Inflammatory macrophage treated with lipopolysaccharide for 1 hour (primary cell): Measurements from ENCODE around the gene PTPN2.

ENCODE experiments used
- DNase-seq, 2 donors: peaks; one replicate each; pipeline ENCODE4 v3.0.0-alpha.2; 2020 to 2022

The PTPN2 gene

DNA sequence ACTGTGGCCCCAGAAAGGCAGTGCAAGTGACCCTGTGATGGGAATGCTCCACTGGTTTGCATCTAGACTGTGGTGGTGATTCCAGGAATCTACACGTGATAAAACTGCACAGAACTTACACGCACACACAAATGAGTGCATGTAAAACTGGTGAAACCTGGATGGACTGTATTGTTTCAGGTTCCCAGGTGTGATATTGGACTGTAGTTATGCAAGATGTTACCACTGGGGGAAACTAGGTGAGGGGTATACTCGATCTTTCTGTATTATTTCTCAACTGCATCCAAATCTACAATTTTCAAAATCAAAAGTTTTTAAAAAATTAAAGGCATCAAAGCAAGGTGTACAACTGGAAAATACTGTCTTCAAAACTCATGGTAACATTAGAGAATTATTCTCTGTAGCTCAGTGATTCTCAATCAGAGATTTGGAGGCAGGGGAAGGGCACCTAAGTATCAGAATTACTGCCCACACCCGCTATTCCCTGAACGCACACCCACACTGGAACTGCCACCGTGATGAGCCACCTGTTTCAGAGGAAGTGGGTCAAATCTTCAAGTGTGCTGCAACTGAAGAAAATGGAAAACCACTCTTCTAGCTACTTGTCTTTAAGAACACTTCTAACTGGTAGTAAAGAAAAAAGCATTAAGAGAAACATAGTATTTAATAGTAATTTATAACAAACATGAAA, 26.7 kb downstream of the PTPN2 start:
- no peak for DNase-seq

DNA sequence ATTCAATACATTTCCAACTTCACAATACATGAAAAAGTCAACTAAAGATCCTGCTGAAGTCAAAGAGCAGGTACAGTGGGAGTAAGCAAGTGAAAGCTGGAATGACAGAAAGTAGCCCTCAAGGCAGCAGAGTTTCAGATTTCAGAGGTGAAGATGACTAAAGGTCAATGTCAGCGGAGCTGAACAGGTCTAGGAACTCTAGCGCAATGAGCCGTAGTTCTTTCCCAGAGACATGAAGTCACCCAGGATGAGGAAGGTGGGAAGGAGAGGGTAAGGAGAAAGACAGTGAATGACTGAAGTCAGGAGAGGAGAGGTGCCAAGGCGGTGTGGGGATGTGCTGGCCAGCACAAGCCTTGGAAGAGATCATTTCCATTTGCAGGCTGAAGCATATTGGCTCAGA, 28.1 kb downstream of the PTPN2 start:
- no peak for DNase-seq

DNA sequence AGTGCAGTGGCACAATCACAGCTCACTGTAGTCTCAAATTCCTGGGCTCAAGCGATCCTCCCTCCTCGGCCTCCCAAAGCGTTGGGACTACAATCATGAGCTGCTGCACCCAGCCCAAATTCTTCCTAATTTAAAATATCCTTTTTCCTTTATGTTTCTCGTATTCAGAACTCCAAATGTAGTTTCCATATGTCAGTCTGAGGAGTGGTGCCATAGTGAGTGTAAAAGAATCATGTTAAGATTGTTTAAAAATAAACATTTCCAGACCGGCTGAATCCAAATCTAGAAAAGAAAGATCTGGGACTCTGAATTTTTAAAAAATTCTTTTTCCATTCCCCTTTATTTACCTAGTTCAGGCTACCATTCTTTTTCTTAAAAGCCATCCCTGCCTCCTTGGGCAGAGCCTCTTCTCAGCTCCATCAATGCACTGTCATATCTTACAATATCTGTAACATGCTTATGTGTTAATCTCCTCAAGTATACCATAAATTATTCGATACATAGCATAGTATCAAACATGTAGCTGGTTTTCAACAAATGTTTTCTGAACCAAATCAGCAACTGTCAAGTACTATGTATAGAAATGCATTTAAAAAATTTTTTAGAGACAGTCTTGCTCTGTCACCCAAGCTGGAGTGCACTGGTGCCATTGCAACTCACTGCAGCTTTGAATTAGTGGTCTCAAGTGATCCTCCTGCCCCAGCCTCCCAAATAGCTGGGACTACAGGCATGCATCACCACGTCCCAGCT, 31.3 kb downstream of the PTPN2 start:
- DNase-seq, result no peak

DNA sequence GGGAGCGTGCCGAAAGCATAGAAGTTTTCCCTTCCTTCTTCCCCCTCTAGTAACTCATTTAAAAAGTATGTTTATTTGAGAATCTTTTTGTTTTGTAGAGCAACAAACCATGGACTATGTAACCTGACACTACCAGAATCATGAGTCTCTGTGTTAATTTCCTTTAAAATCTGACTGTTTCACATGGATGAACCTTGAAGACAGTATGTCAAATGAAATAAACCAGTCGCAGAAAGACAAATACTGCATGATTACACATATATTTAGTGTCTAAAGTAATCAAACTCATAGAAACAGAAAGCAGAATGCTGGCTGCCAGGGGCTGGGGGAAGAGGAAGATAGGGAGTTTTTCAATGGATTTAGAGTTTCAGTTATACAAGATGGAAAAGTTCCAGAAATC, 32.3 kb downstream of the PTPN2 start:
- DNase-seq, result no peak

DNA sequence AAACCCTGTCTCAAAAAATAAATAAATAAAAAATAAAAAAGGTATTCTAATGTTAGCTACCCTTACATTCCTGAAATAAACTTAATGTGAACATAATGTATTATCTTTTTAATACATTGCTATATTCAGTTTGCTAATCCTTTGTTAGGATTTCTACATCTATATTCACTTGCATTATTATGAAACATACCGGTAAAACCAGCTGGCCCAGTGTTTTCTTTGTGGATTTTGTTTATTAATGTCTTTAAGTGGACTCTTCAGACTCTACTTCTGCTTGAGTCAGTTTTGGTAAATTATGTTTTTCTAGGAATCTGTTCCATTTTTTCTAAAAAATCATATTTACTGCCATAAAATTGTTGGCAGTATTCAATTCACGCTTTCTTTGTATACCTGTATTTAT, 34.5 kb downstream of the PTPN2 start:
- DNase-seq, result no peak

DNA sequence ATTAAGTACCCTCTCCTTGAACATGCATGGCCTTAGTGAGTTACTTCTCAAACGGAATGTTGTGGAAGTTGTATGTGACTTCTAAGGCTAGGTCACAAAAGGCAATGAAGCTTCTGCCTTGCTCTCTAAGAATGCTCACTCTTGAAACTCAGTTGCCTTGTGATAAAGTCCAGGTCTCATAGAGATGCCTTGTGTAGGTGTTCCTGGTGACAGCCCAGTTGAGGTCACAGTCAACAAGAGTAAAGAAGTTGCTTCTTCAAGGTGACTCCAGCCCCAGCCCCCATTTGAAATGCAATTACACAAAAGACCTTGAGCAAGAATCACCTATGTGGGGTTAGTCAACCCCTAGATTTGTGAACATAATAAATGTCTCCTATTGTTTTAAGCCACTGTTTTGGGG, 35.6 kb downstream of the PTPN2 start:
- no peak for DNase-seq

DNA sequence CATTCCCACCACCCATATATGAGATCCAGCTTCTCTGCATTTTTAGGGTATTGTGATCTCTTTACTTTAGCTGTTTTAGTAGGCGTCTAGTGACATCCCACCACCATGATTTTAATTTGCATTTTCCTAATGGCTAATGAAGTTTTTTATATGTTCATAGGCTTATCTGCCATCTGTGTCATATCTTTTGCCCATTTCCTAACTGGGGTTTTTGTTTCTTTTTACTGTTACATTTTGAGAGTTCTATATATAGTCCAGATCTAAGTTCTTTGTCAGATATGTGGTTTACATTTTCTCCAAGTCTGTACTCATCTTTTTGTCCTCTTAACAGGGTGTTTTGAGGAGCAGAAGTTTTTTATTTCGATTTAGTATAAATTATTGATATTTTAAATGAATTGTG, 39.6 kb downstream of the PTPN2 start:
- DNase-seq, result no peak

DNA sequence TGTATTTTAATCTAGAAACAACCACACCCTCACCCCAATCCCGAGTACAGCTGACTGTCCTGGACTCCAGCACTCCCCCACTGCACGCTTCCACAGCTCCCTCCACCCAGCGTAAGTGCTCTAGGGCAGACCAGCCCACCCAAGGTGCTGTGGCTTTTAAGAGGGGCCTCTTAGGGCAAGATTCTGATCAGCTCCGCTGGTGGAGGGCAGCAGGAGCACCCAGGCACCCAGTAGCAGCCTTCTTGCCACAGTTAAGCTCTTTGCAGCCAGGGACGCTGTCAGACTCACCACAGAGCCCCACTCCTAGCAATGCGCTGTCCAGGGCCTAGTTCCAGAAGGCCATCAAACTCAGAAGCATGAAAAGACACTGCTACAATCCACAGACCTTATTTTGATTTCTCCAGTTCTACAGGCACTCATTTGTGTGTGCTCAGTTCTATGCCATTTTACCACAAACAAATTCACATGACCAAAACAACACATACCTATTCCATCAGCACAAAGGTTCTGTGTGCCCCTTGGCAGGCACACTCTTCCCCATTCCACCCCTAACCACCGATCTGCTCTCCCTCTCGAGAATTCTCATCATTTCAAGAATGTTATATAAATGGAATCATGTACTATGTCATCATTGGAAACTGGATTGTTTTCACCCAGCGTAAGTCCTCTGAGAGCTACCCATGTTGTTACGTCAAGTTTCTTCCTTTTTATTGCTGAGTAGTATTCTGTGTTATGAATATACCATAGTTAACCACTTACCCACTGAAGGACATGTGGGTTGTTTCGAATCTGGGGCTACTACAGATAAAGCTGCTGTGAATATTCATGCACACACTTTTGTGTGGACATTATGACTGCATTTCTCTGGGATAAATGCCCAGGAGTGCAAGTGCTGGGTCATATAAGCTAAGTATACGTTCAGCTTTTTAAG, 40.4 kb downstream of the PTPN2 start:
- DNase-seq, result no peak

DNA sequence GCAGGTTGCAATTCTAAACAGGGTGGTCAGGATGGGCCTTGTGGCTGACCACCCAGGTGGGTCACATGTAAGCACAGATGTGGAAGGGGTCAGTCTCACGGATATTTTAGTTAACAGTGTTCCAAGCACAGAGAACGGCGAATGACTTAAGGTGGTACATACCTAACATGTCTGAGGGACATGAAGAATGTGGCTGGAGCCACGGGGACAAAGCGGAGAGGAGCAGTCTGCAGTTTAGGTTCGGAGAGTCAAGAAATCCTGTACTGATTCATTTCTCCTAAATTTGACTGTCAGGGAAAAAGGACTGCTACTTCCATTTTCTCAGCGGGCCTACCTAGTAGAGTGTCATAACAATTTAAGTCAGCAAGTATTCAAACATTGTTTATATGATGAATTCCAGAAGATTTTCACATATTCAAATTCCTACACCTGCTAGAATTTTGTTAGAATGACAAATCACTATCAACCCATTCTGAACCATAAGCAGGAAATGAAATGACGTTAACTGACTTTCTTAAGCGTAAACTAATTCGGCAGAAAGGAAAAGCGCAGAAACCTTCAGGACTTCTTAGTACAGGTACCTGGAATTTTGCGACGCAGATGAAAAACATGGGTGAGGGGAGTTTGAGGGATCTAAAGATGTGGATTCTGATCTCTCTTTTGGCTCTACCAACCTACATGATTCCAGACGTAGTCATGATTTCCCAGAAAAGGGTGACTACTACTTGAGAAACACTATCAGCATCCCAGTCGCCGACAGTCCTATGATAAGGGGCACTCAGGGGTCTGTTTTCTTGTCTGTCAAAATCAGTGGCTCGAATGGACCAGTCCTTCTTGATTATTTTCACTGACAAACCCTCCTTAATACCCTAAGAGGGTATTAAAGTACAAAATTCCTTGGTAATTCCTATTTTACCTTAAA, 41.3 kb downstream of the PTPN2 start:
- DNase-seq, result no peak

DNA sequence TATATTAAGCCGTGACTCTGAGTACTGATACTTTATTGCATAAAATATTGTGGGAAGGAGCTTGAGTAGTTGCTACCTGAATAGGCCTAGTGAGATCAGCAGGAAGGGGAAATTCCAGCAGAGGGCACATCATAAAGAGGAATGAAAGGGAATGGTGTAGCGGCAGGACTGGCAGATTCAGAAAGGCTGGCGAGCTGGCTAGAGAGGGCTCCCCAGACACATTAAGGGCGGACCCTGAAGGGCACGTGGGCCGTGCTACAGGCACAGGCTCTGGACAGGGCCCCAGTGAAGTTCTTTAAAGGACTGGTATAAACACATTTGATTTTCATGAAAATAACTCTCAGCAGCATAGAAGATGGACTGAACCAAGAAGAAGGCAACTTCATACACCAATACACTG, 43.0 kb downstream of the PTPN2 start:
- DNase-seq, result no peak

DNA sequence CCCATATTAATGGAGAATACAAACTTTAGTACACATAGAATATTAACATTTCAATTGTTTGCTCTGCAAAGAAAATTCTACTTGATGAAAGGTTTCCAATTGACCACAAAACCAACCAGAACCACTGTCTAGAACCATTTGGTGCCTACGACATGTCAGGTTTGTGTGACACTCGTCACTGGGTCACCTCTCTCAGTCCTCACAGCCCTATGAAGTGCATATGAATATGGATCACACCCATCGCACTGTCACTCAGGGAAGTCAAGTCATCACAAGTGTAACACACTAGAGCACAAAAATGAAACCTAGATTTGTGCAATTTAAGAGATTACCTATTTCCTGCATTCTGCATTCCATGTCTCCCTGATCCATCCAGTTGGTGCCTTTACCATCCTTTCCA, 43.7 kb downstream of the PTPN2 start:
- DNase-seq, result no peak

DNA sequence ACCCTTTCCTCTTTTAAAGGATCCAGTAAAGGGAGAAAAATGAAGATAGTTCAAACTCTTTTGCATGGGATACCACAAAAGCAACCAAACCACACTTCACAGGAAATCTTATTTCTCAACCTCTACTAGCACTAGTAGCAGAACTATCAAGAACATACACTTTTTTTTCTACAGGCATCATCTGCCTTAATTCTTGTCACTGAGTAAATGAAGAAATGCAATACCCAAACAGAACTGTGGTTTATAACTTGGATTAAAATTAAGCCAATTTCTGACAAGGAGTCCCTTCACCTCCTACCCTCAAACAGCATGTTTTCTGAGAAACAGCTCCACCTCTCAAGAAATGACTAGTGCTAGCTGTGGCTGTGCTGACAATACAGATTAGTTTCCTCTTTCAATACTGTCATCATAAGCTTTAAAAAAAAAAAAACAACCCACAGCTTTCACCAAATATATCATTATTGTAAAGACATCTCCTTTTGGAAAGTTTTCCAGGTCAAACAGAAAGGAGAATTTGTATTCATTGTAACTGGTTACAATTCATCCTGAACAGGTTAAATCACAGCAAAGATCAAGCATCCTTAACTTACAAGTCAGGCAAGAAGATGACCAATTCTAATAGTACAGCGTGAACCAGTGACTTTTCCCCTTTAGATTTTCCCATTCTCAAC, 44.4 kb downstream of the PTPN2 start:
- peak; percentile 66 to 74 for DNase-seq

DNA sequence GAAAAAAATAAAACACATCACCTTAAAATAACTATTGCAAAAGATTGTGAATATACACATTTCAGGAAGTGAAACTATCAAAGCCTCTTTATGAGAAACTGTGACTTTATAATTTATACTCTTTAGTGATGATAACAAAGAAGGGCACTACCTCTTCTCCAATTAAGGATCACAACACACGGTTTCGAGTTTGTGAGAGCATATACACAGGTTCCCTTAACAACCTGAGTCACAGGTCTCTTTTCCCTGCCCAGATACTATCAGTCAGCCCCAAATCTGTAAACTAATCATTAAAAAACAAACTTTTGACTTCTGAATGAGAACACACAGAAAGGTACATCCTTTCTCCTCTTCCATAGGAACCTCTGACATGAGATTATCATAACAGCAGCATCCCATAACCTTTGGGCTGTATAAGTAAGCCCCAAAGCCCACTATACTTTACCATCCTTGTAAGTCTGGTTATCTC, 44.9 kb downstream of the PTPN2 start:
- peak; percentile 73 for DNase-seq

DNA sequence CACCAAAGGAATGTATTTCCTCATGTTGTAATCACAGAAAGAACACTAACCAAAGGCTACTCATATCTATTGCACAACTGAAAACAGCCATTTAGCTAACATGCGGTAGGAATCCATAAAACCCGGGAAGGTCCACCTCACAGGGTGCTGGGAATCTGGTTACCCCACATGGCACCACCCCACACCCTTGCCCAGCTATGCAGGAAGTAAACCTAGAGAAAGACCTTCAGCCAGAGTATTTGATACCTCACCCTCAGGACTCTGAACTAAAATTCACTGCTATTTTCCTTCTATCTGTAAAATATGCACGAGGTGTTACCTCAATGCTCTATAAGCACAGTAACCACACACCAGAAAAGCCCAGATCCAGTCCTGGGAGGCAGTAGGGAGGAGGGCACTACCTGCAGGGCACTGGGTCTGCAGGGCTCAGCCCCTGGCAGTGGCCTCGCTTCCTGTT, 45.8 kb downstream of the PTPN2 start:
- DNase-seq, result peak; percentile 84 to 87

DNA sequence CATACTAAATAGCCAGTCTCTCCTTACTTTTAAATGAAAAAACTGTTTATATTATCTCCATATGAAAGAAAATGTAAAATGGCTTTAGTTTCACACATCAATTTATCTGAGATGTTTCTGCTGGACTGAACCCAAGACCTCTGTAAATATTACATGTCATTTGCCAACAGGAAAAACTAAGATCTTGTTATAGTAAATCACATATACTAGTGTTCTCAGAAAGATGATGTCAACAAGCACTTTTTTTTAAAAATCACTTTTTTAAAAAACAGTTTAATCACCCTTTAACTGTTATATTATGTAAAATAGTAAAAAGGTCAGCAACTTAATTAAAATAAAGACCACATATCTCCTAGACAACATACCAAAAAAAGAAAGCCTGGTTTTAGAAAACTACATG, 46.3 kb downstream of the PTPN2 start:
- DNase-seq, result peak in 1 of 2 donors; percentile 43

DNA sequence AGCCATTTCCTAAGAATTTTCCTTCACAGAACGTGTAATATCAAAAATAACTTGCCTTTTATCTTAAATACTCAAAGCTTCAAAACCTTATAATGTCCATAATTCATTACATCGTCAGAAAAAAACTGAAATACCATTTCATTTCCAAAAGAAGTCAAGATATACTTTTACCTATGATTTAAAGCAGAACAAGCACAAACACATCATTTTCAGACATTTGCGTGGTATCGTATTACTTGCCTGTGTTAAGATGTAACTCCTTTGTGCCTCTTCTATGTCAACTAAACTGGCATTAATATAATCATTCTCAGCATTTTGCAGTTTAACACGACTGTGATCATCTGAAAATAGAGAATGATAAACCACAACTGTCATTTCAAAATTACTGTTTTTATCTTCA, 47.5 kb downstream of the PTPN2 start:
- no peak for DNase-seq

DNA sequence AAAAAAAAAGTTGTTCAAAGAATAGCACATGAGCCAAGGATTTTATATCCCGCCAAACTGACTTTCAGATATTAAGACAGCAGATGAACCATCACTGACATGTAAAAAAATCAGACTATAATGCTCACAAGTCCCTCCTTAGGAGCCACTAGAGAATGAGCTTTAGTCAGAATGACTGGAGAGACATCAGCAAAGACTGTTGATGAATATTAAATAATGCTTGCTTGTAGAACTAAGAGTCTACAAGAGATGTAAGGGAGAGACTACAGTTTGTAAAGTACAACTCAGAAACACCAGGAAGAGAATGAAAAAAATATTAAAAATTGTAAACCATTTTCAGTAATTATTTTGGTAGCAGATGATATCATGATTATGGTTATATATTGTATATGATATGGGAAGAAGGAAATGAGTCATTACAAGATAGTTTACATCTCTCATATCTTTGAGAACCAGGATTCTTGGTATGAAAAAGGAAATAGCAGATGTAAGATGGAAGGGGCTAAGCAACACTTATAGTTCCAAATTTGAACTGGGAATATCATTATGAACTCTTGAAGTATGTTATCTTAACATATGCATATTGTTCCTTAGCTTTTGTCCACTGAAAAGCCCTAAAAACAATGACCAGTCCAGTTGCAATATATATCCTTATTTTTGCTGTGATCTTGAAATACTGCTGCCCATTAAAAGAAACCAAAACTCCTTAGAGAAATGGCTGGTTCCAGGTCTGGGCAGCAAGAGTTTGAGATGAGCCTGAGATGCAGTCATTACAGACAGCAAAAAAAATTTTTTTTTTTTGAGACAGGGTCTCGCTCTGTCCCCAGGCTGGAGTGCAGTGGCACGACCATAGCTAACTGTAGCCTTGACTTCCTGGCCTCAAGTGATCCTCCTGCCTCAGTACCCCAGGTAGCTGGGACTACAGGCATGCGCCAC, 55.7 kb downstream of the PTPN2 start:
- no peak for DNase-seq

DNA sequence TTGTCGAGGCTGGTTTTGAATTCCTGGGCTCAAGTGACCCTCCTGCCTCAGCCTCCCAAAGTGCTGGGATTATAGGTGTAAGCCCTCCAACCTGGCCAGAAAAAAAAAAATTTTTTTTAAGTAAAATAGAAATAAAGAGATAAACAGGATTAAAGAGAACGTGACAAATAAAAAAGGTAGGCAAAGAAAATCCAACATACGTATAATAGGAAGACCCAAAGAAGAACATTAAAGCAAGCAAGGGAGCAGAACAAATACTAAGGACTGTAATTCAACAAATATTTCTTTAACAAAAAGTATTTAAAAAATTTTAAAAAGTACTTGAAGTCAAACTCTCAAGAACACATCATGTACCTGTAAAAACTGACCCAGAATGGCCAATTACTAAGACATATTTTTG, 56.4 kb downstream of the PTPN2 start:
- DNase-seq, result no peak

DNA sequence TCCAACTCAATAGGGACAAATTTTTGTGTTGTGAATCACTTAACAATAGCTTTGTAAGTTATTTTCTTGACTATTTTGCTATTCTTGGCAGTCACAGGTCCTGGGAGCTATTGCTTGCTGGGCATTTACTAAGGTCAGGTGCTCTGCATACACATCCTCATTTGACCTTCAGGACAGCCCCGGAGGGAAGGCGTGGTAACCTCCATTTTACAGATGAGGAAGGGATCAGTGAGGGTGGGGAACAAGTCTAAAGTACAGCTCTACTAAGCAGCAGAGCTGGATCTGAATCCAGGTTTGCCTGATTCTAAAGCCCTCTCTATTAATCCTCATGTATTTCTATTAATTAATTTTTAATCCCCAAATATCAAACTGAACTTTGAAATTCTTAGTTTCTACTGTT, 58.8 kb downstream of the PTPN2 start:
- DNase-seq, result no peak

DNA sequence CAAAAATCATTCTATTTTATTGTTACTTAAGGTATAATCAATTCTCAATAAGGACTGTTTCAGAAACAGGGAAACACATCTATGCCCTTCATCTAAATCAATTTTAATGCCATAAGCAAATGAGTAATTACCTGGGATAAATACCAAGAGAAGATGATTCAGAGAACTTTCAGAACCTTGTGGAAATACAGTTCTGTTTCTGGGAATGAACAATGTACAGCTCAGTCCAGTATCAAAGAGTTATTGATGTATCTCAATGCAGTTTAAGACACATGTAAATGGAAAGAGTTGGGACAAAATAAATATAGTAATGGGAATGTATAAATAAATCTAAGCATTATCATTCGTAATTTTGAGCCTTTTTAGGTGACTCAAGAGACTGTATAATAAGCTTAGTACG, 60.1 kb downstream of the PTPN2 start:
- DNase-seq, result no peak

DNA sequence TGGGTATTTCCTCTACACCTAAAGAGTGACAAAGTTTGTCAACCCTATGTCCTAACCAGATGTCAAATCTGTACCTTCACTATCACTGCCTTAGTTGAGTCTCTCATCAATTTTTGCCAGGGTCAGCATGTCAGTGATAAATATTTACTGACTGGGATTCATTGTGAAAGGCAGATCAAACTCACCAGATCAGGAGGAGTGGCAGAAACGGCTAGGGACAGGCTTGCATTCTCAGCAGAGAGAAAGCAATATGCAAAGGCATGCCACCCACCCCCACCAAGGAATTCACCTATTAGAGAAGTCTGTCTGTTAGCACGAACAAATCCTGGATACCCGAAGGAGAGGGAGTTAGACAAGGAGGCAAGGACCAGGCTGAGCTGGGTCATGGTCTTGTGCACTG, 62.6 kb downstream of the PTPN2 start:
- DNase-seq, result no peak
